ENCODE measurements around the gene CSMD2.

Gene CSMD2

DNA sequence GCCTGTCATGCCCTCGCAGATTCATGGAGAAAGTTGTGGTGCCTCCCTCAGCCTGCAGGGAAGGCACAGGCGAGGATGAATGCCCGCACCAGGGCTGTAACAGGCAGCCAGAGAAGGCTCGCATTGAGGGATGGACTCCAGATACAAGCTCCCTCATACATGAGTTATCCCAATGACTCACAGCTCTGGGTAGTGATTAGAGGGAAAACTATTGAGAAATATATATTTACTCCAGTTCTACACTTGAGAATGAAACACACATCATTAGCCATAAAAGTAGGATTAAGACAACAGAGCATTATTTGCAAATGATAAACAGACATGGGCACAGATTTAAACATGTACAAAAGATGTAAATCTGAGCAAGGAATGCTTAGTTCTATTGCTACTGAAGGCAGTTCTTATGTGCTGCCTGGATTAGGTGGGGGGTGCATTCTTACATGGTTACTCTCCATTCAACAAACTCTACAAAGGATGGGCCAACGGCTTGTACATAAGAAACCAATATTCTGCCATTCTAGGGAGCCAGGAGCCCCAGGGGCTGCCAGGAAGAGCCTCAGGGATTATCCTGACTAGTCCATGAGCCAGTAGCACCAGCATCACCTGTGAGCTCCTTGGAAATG, 97.9 kb downstream of the CSMD2 start:
- in situ Hi-C loops (cut with MboI; ENCODE audit: low sequenced_read_pairs) = no loop called here
- DNase-seq (ENCODE audit: low spot score in 2 of 2) = no peak
- H3K9me3 ChIP-seq = no peaks in the 10 kb centered on the region
- no peaks in the 10 kb centered on the region for H3K27me3 ChIP-seq (ENCODE audit: low read depth)
- H3K4me1 ChIP-seq = no peaks in the 10 kb centered on the region
- no peak overlapping the region for H3K4me3 ChIP-seq
- no peaks in the 10 kb centered on the region for H3K36me3 ChIP-seq (replicated peaks)

DNA sequence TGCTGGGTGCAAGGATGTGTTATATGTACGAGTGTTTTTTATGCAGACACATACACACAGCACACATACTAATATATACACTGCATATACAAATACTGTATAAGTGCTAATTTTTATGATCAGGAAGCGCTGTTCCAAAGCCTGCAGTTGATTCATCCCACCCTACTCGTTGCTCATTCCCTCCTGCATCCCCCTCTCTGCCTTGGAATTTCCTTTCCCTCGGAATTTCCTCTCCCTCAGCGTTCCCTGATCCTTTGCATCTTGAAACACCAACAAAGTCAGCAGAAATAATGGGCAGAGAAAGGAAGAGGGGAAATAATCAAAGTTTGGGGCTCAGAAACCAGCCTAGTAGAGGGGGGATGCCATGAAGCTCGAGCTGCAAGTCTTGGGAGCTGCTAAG, 98.9 kb downstream of the CSMD2 start:
- in situ Hi-C loops (cut with MboI; ENCODE audit: low sequenced_read_pairs) = no loop called here
- Histone ChIP-seq H3K4me3 (no peak overlapping the region), H3K9me3 (no peaks in the 10 kb centered on the region), H3K36me3 (replicated peaks) (no peaks in the 10 kb centered on the region), H3K4me1 (no peaks in the 10 kb centered on the region), H3K27me3 (ENCODE audit: low read depth) (no peaks in the 10 kb centered on the region)
- DNase-seq (ENCODE audit: low spot score in 2 of 2) = no peak

DNA sequence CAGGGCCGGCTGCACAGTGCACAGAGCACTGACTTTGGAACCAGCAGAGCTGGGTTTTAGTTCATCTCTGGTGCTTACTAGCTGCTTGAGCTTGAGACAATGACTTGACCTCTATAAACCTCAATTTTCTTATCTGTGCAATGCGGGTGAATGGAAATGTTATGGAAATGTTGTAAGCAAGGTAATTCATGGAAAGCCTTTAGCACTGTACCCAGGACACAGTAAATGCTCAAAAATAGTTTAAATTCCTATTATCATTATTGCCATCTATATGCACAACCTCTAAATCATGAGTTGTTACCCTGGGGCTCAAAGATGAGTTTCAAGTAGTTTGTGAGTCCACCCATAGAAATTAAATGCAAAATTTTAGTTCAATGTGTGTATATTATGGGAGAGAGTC, 99.5 kb downstream of the CSMD2 start:
- in situ Hi-C loops (cut with MboI; ENCODE audit: low sequenced_read_pairs) = no loop called here
- Histone ChIP-seq H3K9me3 (no peaks in the 10 kb centered on the region), H3K36me3 (replicated peaks) (no peaks in the 10 kb centered on the region), H3K4me1 (no peaks in the 10 kb centered on the region), H3K27me3 (ENCODE audit: low read depth) (no peaks in the 10 kb centered on the region), H3K4me3 (no peak overlapping the region)
- no peak for DNase-seq (ENCODE audit: low spot score in 2 of 2)

DNA sequence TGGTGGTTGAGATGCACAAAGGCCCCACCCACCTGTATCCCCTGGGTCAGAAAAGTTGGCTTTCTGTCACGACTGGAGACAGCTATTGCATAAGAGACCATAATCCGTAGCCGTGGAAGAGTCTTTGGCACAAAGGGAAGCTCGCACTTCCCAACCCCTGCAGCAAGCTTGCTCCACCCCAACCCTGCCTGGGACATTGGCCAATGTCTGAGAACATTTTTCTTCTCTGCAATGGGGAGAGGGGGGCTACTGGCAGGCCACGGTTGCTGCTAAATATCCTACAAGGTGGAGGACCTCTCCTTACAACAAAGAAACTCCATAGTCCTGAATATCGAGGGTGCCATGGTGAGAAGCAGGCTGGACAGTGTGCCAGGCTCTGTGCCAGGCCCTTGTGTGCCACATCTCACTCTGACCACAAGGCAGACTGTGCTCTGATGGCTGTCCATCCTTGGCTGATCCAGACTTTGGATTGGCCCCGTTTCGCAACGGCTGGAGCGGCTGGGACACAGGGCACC, 104.1 kb downstream of the CSMD2 start:
- Histone ChIP-seq H3K4me3 (no peak overlapping the region), H3K9me3 (no peaks in the 10 kb centered on the region), H3K36me3 (replicated peaks) (no peaks in the 10 kb centered on the region), H3K4me1 (no peaks in the 10 kb centered on the region), H3K27me3 (ENCODE audit: low read depth) (no peaks in the 10 kb centered on the region)
- no peak for DNase-seq (ENCODE audit: low spot score in 2 of 2)
- in situ Hi-C loops (cut with MboI; ENCODE audit: low sequenced_read_pairs) = no loop called here

DNA sequence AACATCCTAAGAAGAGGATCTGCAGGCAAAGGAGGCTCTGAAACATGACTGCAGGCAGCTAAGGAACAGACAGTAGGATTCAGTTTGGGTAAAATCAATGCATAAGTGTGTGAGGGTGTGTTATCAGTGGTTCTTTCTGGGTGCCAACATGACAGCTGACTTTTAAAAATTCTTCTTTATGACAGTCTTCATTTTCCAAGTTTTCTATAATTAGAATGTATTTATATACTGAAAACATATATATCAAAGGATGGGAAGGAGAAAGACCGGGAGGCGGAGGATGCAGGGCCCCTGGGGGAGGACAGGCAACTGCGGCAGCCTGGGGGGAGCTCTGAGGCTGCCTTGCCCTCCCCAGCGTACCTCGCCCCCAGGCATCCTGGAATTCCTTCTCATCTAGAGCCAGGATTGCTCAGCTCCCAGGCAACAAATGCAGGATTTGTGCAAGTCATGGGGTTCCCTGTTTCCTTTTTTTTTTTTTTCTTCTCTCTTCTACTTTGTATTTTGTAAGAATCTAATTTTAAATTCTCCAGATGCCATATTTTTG, 104.8 kb downstream of the CSMD2 start:
- in situ Hi-C loops (cut with MboI; ENCODE audit: low sequenced_read_pairs) = no loop called here
- Histone ChIP-seq H3K27me3 (ENCODE audit: low read depth) (no peaks in the 10 kb centered on the region), H3K4me3 (no peak overlapping the region), H3K36me3 (replicated peaks) (no peaks in the 10 kb centered on the region), H3K9me3 (no peaks in the 10 kb centered on the region), H3K4me1 (no peaks in the 10 kb centered on the region)
- no peak for DNase-seq (ENCODE audit: low spot score in 2 of 2)

DNA sequence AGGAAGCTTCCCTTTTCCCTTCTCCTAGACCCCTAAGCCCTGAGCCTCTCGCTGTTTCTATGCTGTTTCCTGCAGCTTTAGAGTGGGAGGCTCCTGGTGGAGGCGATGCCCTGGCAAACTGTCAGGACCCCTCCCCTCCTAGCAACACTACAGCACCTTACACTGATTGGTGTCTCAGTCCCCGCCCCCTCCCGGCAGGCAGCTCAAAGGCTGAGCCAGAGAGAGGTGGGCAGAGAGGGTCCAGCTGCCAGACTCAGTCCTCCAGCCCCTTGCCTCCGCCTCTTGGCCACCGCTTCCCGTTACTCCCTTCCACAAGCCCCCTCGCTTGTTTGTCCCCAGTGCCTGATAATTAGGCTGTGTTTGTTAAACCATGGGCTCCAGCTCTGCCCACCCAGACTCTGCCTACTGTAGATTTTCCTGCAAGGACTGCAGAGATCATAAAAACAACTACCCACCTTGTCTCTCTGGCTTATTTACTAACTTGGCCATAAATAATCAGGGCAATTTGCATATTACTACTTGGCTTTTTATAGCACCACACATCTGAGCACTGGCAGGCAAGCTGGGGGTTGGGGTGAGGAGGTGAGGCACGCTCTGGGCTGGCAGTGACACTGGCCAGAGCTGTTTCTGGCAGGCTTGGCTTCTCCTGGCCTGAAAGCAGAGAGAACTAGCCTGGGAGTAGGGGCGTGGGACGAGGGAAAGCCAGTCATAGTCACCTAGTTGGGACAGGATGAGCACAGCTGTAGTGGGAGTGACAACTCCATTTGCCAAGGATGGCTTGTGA, 107.5 kb downstream of the CSMD2 start:
- H3K4me3 ChIP-seq = no peak overlapping the region
- in situ Hi-C loops (cut with MboI; ENCODE audit: low sequenced_read_pairs) = no loop called here
- no peaks in the 10 kb centered on the region for H3K36me3 ChIP-seq (replicated peaks)
- no peaks in the 10 kb centered on the region for H3K4me1 ChIP-seq
- no peak for DNase-seq (ENCODE audit: low spot score in 2 of 2)
- H3K9me3 ChIP-seq = no peaks in the 10 kb centered on the region
- no peaks in the 10 kb centered on the region for H3K27me3 ChIP-seq (ENCODE audit: low read depth)

DNA sequence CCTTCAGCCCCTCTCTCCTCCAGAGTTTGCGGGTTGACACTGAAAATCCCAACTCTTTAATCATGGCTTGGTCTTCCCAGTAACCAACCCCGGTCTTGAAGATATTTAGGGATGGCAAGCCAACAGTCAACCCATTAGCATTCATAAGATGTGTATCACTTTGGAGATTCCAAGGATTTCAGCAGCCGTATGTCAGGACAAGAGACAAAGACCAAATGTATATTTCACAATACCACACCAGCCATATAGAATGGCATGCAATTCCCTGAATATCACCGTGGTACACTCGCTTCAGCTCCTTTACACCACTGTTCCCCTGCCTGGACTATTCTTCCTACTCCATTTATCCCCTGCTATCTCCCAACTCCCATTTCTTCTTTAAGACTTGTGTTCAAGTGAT, 109.2 kb downstream of the CSMD2 start:
- in situ Hi-C loops (cut with MboI; ENCODE audit: low sequenced_read_pairs) = no loop called here
- Histone ChIP-seq H3K27me3 (ENCODE audit: low read depth) (no peaks in the 10 kb centered on the region), H3K4me3 (no peak overlapping the region), H3K4me1 (no peaks in the 10 kb centered on the region), H3K9me3 (no peaks in the 10 kb centered on the region), H3K36me3 (replicated peaks) (no peaks in the 10 kb centered on the region)
- no peak for DNase-seq (ENCODE audit: low spot score in 2 of 2)

DNA sequence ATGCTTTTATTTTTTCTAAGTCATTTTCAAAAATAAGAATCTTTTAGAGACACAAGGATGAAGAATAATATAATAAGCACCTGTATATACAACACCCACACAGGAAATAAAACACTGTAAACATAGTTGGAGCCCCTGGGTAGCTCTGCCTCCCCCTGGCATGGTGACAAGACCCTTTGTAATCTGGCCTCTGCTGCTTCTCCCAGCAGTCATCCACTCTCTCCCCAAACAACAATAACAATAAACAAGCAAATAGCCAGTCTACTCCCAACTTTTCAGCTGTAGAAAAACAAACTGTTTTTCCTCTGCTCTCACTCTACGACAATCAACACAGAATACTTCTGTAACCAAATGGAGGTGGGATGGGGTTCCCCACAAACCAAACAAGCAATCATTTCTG, 110.1 kb downstream of the CSMD2 start:
- in situ Hi-C loops (cut with MboI; ENCODE audit: low sequenced_read_pairs) = no loop called here
- H3K27me3 ChIP-seq (ENCODE audit: low read depth) = no peaks in the 10 kb centered on the region
- no peak for DNase-seq (ENCODE audit: low spot score in 2 of 2)
- H3K4me1 ChIP-seq = no peaks in the 10 kb centered on the region
- H3K4me3 ChIP-seq = no peak overlapping the region
- no peaks in the 10 kb centered on the region for H3K36me3 ChIP-seq (replicated peaks)
- no peaks in the 10 kb centered on the region for H3K9me3 ChIP-seq

DNA sequence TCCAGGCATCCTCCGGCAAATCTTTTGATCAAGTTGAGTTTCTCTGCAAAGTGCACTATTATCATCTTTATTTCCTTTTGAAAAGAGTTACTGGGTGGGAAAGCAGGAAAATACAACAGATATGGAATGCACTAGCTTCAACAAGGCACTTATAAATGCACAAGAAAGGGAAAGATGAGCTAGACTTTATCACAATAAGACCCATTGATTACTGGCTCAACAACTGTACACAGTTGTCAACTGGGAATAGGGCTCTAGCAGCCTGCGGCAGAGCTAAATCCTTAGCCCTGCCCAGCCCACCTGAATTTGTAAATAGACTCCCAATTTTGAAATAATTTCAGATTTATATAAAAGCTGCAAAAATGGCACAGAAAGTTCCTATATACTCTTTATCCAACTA, 111.4 kb downstream of the CSMD2 start:
- no peaks in the 10 kb centered on the region for H3K27me3 ChIP-seq (ENCODE audit: low read depth)
- no peak overlapping the region for H3K4me3 ChIP-seq
- DNase-seq (ENCODE audit: low spot score in 2 of 2) = no peak
- H3K9me3 ChIP-seq = no peaks in the 10 kb centered on the region
- no peaks in the 10 kb centered on the region for H3K4me1 ChIP-seq
- in situ Hi-C loops (cut with MboI; ENCODE audit: low sequenced_read_pairs) = no loop called here
- no peaks in the 10 kb centered on the region for H3K36me3 ChIP-seq (replicated peaks)

DNA sequence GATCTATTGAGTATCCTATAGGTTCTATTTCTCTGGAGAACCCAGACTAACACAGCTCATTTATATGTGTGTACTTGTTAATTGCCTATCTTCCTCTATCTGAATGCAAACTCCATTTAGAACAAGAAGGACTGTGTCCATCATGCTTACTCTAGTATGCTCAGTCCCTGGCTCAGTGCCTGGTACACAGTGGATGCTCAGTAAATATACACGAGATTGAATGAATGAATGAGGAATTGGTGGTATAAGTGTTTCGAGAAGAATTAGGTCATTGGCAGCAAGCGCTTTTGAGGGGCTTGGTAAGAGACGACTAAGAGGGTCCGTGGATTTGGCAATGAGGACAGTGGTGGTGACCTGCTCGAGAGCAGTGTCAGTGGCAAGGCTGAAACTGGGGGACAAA, 112.5 kb downstream of the CSMD2 start:
- Histone ChIP-seq H3K9me3 (no peaks in the 10 kb centered on the region), H3K36me3 (replicated peaks) (no peaks in the 10 kb centered on the region), H3K4me1 (no peaks in the 10 kb centered on the region), H3K4me3 (no peak overlapping the region), H3K27me3 (ENCODE audit: low read depth) (no peaks in the 10 kb centered on the region)
- in situ Hi-C loops (cut with MboI; ENCODE audit: low sequenced_read_pairs) = no loop called here
- no peak for DNase-seq (ENCODE audit: low spot score in 2 of 2)

DNA sequence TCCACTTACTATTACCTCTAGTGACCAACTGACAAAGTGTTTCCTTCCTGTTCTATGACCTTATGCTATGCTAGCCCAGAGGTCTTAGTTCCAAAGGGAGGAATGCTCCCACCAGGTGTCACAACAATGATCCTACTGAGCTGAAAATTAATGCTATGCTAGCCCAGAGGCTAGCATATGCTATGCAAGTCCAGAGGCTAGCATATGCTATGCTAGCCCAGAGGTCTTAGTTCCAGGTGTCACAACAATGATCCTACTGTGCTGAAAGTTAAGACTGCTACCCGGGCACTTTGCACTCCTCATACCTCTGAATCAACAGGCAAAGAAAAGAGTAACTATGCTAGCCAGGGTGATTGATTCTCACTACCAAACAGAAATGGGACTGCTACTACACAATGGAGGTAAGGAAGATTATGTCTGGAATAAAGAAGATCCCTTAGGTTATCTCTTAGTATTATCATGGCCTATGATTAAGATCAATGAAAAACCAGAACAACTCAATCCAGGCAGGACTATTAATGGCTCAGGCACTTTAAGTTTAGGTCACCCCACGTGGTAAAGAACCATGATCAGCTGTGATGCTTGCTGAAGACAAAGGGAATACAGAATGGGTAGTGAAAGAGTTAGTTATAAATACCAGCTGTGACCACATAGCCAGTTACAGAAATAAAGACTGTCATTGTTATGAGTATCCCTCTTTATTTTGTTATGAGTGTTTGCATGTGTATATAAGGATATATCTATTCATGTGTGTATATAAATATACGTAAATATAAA, 114.1 kb downstream of the CSMD2 start:
- no peak overlapping the region for H3K4me3 ChIP-seq
- in situ Hi-C loops (cut with MboI; ENCODE audit: low sequenced_read_pairs) = no loop called here
- no peak for DNase-seq (ENCODE audit: low spot score in 2 of 2)
- no peaks in the 10 kb centered on the region for H3K4me1 ChIP-seq
- no peaks in the 10 kb centered on the region for H3K36me3 ChIP-seq (replicated peaks)
- H3K9me3 ChIP-seq = no peaks in the 10 kb centered on the region
- H3K27me3 ChIP-seq (ENCODE audit: low read depth) = no peaks in the 10 kb centered on the region

DNA sequence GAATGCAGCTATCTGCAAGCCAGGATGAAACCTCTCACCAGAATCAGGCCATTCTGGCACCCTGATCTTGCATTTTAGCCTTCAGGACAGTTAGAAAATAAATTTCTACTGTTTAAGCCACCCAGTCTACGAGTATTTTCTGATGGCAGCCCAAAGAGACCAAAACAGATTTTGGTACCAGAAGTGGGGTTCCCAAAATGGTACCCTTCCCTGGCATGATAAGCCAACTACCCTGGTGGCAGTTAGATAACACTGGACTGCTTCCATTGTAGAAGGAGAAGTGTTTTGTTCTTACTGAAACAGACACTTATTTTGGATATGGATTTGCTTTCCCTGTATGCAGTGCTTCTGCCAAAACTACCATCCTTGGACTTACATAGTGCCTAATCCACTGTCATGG, 115.0 kb downstream of the CSMD2 start:
- Histone ChIP-seq H3K36me3 (replicated peaks) (no peaks in the 10 kb centered on the region), H3K27me3 (ENCODE audit: low read depth) (no peaks in the 10 kb centered on the region), H3K9me3 (no peaks in the 10 kb centered on the region), H3K4me3 (no peak overlapping the region), H3K4me1 (no peaks in the 10 kb centered on the region)
- DNase-seq (ENCODE audit: low spot score in 2 of 2) = no peak
- in situ Hi-C loops (cut with MboI; ENCODE audit: low sequenced_read_pairs) = no loop called here

DNA sequence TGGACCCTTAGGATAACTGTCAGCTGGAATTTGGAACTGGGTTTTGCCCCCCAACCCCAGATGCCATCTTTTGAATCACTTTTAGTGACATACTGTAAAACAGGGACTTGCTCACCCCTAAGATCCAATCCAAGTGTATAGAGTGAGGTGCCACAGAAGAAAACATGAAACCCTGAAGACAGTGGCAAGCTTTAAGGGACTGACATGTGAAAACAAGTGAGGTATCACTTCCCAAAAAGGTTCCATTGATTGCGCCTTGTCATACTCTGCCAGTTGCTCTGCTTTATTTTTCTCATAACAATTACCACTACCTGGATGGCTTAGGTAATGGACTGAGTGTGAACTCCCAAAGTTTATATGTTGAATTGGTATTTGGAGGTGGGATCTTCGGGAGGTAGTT, 115.6 kb downstream of the CSMD2 start:
- H3K9me3 ChIP-seq = no peaks in the 10 kb centered on the region
- no peaks in the 10 kb centered on the region for H3K4me1 ChIP-seq
- H3K4me3 ChIP-seq = no peak overlapping the region
- no peak for DNase-seq (ENCODE audit: low spot score in 2 of 2)
- in situ Hi-C loops (cut with MboI; ENCODE audit: low sequenced_read_pairs) = no loop called here
- no peaks in the 10 kb centered on the region for H3K36me3 ChIP-seq (replicated peaks)
- H3K27me3 ChIP-seq (ENCODE audit: low read depth) = no peaks in the 10 kb centered on the region

DNA sequence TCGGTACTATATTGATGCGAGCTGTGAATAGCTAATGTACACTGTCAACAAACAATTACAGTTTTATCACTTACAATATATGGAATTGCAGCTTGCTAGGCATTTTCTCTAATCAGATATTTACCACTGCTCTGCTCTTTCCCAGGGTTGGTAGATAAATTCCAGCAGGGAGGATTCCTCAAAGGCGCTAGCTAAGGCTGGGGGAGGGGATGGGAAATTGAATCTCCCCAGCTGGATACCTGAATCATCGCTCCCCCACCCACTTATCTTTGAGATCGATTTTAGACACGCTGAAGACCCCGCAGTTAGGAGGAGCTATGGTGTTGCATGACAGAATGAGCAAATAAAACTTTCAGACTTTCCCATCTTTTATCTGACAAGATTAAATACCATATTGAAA, 127.2 kb downstream of the CSMD2 start:
- in situ Hi-C loops (cut with MboI; ENCODE audit: low sequenced_read_pairs) = no loop called here
- Histone ChIP-seq H3K4me3 (no peak overlapping the region), H3K9me3 (no peaks in the 10 kb centered on the region), H3K27me3 (ENCODE audit: low read depth) (no peaks in the 10 kb centered on the region), H3K36me3 (replicated peaks) (no peaks in the 10 kb centered on the region), H3K4me1 (no peaks in the 10 kb centered on the region)
- no peak for DNase-seq (ENCODE audit: low spot score in 2 of 2)
